Caco-2 (cell line): ENCODE measurements around the gene SPEM2. TPM values are rescaled to one million over a fixed set of nuclear protein-coding genes. Genes with fewer than 3 reads are reported as not detected.

Experiments
- BruUV-seq: library from RNA; stranded (reverse); fragments of 400-500 nt; replicated peaks from 2 replicates; lab custom pipeline; 2021; lab: Mats Ljungman, UMichigan
- CTCF ChIA-PET: fragments of 300-600 bp; sonication (Branson Sonifier 250); formaldehyde crosslinking; loops from one replicate; lab custom pipeline; 2022; ENCODE audit warnings: antibody characterized with exemption; lab: Charles Lee
- POLR2A ChIA-PET: fragments of 300-600 bp; sonication (Branson Sonifier 250); formaldehyde crosslinking; loops from one replicate; lab custom pipeline; 2022; ENCODE audit warnings: antibody characterized with exemption; lab: Charles Lee
- DNase-seq, 2 experiments: peaks; one replicate each; pipeline versions ENCODE4 v3.0.0 to v3.0.0-alpha.2; 2020 to 2022
- H3K27me3 ChIP-seq: replicated peaks from 2 replicates; pipeline ENCODE4 v1.6.0; 2011; ENCODE audit warnings: low read length; ENCODE audit not compliant: control insufficient read depth, insufficient read depth
- H3K36me3 ChIP-seq: 2 replicates; pipeline ENCODE4 v1.5.1; 2011; ENCODE audit warnings: low read length; ENCODE audit not compliant: control insufficient read depth, insufficient read depth
- H3K4me1 ChIP-seq: fragments of 250-450 bp; sonication (Bioruptor Pico); 2 replicates; pipeline ENCODE4 v1.5.1; 2020; ENCODE audit warnings: mild to moderate bottlenecking
- H3K4me3 ChIP-seq: 2 replicates; pipeline ENCODE4 v1.5.1; 2011; ENCODE audit warnings: low read depth, mild to moderate bottlenecking, control low read depth, low read length
- H3K9me3 ChIP-seq: fragments of 250-450 bp; sonication (Bioruptor Pico); 2 replicates; pipeline ENCODE4 v1.5.1; 2020; ENCODE audit warnings: mild to moderate bottlenecking, moderate library complexity
- H3K27ac Mint-ChIP-seq: one replicate; pipeline ENCODE4 v1.8.0; 2022; ENCODE audit warnings: mixed read lengths; ENCODE audit not compliant: unreplicated experiment
- H3K27me3 Mint-ChIP-seq: one replicate; pipeline ENCODE4 v1.8.0; 2022; ENCODE audit warnings: mixed read lengths; ENCODE audit not compliant: insufficient read depth, unreplicated experiment
- H3K36me3 Mint-ChIP-seq: one replicate; pipeline ENCODE4 v1.8.0; 2022; ENCODE audit warnings: mild to moderate bottlenecking, mixed read lengths; ENCODE audit not compliant: insufficient read depth, unreplicated experiment
- H3K4me1 Mint-ChIP-seq: one replicate; pipeline ENCODE4 v1.8.0; 2022; ENCODE audit warnings: low read depth, mixed read lengths; ENCODE audit not compliant: unreplicated experiment
- H3K4me3 Mint-ChIP-seq: one replicate; pipeline ENCODE4 v1.8.0; 2022; ENCODE audit warnings: mild to moderate bottlenecking, moderate library complexity, mixed read lengths; ENCODE audit not compliant: unreplicated experiment
- H3K9me3 Mint-ChIP-seq: one replicate; pipeline ENCODE4 v1.8.0; 2022; ENCODE audit warnings: mixed read lengths; ENCODE audit not compliant: unreplicated experiment
- CTCF ChIP-seq, 2 experiments: fragments of 200-600 bp in 1 of 2; IDR thresholded peaks; 1 replicate in 1 of 2; 2 replicates in 1 of 2; pipeline versions ENCODE4 v1.5.1 to v1.8.0; 2011 to 2022; ENCODE audit warnings: antibody characterized with exemption in 1 of 2, control low read depth in 1 of 2, inconsistent platforms in 1 of 2, low read depth in 1 of 2, low read length in 1 of 2, mild to moderate bottlenecking in 1 of 2, moderate library complexity in 1 of 2; ENCODE audit not compliant: insufficient read depth in 1 of 2, severe bottlenecking in 1 of 2, unreplicated experiment in 1 of 2
- intact Hi-C: fragments of 100-400 bp; cut with micrococcal nuclease; formaldehyde crosslinking; loops from one replicate; pipeline ENCODE4 v1.10.0; 2022; ENCODE audit not compliant: unreplicated experiment
- total RNA-seq: library from RNA; stranded (reverse); gene quantifications from 2 replicates; pipeline ENCODE4 v1.2.3, GENCODE V29; 2022

Gene SPEM2
- total RNA-seq, 1 experiment from 2014 or later, result not detected

DNA sequence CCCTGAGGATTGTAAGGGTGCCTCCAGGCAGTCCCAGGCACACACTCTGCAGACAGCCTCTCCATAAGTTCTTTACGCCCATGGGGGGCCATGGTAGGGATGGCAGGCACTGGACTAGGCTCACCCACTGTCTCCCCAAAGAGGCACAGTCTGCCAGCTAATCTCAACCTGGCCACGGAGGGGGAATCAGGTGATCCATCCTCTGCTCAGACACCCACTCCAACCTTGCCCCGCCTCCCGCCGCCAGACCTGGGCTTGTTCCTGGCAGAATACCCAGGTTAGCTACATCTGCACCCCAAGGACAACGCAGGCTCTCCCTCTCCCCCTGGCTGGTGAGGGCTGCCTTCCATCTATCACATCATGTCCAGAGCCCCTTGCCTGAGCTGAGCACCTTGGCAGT, 16.6 kb upstream of the SPEM2 start:
- Mint-ChIP-seq H3K36me3 (peaks cover 4% of the 10 kb centered on the region), H3K9me3 (no peaks in the 10 kb centered on the region), H3K4me3 (no peak overlapping the region), H3K27me3 (no peaks in the 10 kb centered on the region), H3K27ac (no peak overlapping the region), H3K4me1 (peaks cover 8% of the 10 kb centered on the region)
- ChIA-PET POLR2A (no interaction called here), CTCF (no interaction called here)
- Histone ChIP-seq H3K4me3 (no peak overlapping the region), H3K4me1 (no peaks in the 10 kb centered on the region), H3K27me3 (no peaks in the 10 kb centered on the region), H3K9me3 (no peaks in the 10 kb centered on the region), H3K36me3 (no peaks in the 10 kb centered on the region)
- BruUV-seq, result no TSS peak
- TF ChIP-seq CTCF (IDR thresholded peaks at IDR 0.05; ENCODE audit: insufficient read depth in 1 of 2, low read depth in 1 of 2, low read length in 1 of 2, severe bottlenecking in 1 of 2, unreplicated experiment in 1 of 2), result no peak
- intact Hi-C loops, result no loop called here
- DNase-seq, result no peak

DNA sequence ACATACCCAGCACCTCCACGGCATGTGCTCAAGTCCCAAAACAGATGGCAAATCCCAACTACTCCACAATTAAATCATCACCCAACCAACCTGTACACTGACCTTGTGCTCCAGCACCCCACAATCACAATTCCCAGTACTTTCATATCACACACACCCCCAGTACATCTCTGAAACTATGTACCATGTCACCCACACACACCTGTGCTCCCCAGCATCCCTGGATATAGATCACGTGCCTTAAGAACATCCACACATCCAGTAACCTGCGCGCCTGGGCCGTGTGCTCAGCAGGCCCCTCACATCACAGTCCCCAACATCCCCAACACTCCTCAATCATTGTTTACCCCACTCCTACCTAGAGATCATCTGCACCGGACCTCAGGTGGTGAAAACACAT, 15.7 kb upstream of the SPEM2 start:
- no peaks in the 10 kb centered on the region for H3K9me3 Mint-ChIP-seq
- CTCF ChIA-PET, result no interaction called here
- H3K27ac Mint-ChIP-seq, result no peak overlapping the region
- POLR2A ChIA-PET, result no interaction called here
- intact Hi-C loops, result no loop called here
- no peak overlapping the region for H3K4me3 Mint-ChIP-seq
- H3K9me3 ChIP-seq, result no peaks in the 10 kb centered on the region
- BruUV-seq, result no TSS peak
- no peaks in the 10 kb centered on the region for H3K36me3 Mint-ChIP-seq
- no peak overlapping the region for H3K4me3 ChIP-seq
- no peaks in the 10 kb centered on the region for H3K27me3 ChIP-seq
- no peak for DNase-seq
- TF ChIP-seq CTCF (IDR thresholded peaks at IDR 0.05; ENCODE audit: insufficient read depth in 1 of 2, low read depth in 1 of 2, low read length in 1 of 2, severe bottlenecking in 1 of 2, unreplicated experiment in 1 of 2), result no peak
- no peaks in the 10 kb centered on the region for H3K4me1 ChIP-seq
- H3K4me1 Mint-ChIP-seq, result peaks cover 8% of the 10 kb centered on the region
- no peaks in the 10 kb centered on the region for H3K36me3 ChIP-seq
- H3K27me3 Mint-ChIP-seq, result no peaks in the 10 kb centered on the region

DNA sequence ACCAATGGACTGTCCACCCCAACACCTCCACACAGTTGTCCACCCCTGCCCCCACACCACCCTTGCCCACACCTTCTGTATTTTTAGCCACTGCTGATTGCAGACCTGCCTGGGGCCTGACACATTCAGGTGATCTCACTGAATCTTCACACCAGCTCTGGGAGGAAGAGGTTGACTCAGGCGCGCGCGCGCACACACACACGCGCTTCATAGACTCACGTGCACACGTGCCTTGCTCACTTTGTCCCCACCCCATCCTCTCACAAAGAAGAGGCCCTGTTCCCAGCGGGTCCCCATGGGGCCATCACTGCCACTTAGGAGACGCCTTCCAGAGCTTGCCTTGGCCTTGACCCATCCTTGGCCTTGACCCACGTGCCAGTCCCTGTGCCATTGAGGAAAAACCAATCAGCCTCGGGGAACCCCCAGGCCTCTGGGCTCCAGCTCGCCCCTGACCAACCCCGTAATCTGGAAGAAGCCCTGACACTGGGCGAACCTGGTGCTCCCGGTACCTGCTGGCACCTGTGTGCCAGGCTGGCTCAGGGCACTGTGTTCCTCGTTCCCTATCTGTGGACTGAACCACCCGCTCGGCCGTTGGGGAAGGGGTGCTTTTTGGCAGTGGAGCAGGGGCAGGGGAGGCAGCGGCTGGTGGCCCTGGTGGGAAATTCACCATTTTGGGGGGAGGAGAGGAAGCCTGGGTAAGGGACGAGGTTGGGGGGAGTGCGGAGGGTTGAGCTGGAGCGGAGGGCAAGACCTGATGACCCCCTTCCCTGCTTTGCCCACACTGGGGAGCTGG, 14.6 kb upstream of the SPEM2 start:
- CTCF ChIA-PET, result no interaction called here
- Histone ChIP-seq H3K9me3 (no peaks in the 10 kb centered on the region), H3K27me3 (no peaks in the 10 kb centered on the region), H3K36me3 (no peaks in the 10 kb centered on the region), H3K4me3 (no peak overlapping the region), H3K4me1 (no peaks in the 10 kb centered on the region)
- no peaks in the 10 kb centered on the region for H3K9me3 Mint-ChIP-seq
- no peak for TF ChIP-seq CTCF (IDR thresholded peaks at IDR 0.05; ENCODE audit: insufficient read depth in 1 of 2, low read depth in 1 of 2, low read length in 1 of 2, severe bottlenecking in 1 of 2, unreplicated experiment in 1 of 2)
- H3K4me3 Mint-ChIP-seq, result no peak overlapping the region
- no peak overlapping the region for H3K27ac Mint-ChIP-seq
- H3K36me3 Mint-ChIP-seq, result no peaks in the 10 kb centered on the region
- no TSS peak for BruUV-seq
- H3K27me3 Mint-ChIP-seq, result no peaks in the 10 kb centered on the region
- DNase-seq, result no peak
- intact Hi-C loops, result no loop called here
- POLR2A ChIA-PET, result no interaction called here
- peaks cover 4% of the 10 kb centered on the region for H3K4me1 Mint-ChIP-seq
